Caco-2 (cell line): ENCODE results near the gene GALNS. TPM values are rescaled to one million over a fixed set of nuclear protein-coding genes. Genes with fewer than 3 reads are reported as not detected.
"Not testable (repeated sequence)": the region's sequence is repeated elsewhere in the genome, so short reads cannot be mapped to it uniquely, and the experiment has no call there.

Source experiments
- BruUV-seq: library from RNA; stranded (reverse); fragments of 400-500 nt; replicated peaks from 2 replicates; lab custom pipeline; 2021; lab: Mats Ljungman, UMichigan
- CTCF ChIA-PET: fragments of 300-600 bp; sonication (Branson Sonifier 250); formaldehyde crosslinking; loops from one replicate; lab custom pipeline; 2022; ENCODE audit warnings: antibody characterized with exemption; lab: Charles Lee
- POLR2A ChIA-PET: fragments of 300-600 bp; sonication (Branson Sonifier 250); formaldehyde crosslinking; loops from one replicate; lab custom pipeline; 2022; ENCODE audit warnings: antibody characterized with exemption; lab: Charles Lee
- DNase-seq, 2 experiments: peaks; one replicate each; pipeline versions ENCODE4 v3.0.0 to v3.0.0-alpha.2; 2020 to 2022
- H3K27me3 ChIP-seq: replicated peaks from 2 replicates; pipeline ENCODE4 v1.6.0; 2011; ENCODE audit warnings: low read length; ENCODE audit not compliant: control insufficient read depth, insufficient read depth
- H3K36me3 ChIP-seq: 2 replicates; pipeline ENCODE4 v1.5.1; 2011; ENCODE audit warnings: low read length; ENCODE audit not compliant: control insufficient read depth, insufficient read depth
- H3K4me1 ChIP-seq: fragments of 250-450 bp; sonication (Bioruptor Pico); 2 replicates; pipeline ENCODE4 v1.5.1; 2020; ENCODE audit warnings: mild to moderate bottlenecking
- H3K4me3 ChIP-seq: 2 replicates; pipeline ENCODE4 v1.5.1; 2011; ENCODE audit warnings: low read depth, mild to moderate bottlenecking, control low read depth, low read length
- H3K9me3 ChIP-seq: fragments of 250-450 bp; sonication (Bioruptor Pico); 2 replicates; pipeline ENCODE4 v1.5.1; 2020; ENCODE audit warnings: mild to moderate bottlenecking, moderate library complexity
- H3K27ac Mint-ChIP-seq: one replicate; pipeline ENCODE4 v1.8.0; 2022; ENCODE audit warnings: mixed read lengths; ENCODE audit not compliant: unreplicated experiment
- H3K27me3 Mint-ChIP-seq: one replicate; pipeline ENCODE4 v1.8.0; 2022; ENCODE audit warnings: mixed read lengths; ENCODE audit not compliant: insufficient read depth, unreplicated experiment
- H3K36me3 Mint-ChIP-seq: one replicate; pipeline ENCODE4 v1.8.0; 2022; ENCODE audit warnings: mild to moderate bottlenecking, mixed read lengths; ENCODE audit not compliant: insufficient read depth, unreplicated experiment
- H3K4me1 Mint-ChIP-seq: one replicate; pipeline ENCODE4 v1.8.0; 2022; ENCODE audit warnings: low read depth, mixed read lengths; ENCODE audit not compliant: unreplicated experiment
- H3K4me3 Mint-ChIP-seq: one replicate; pipeline ENCODE4 v1.8.0; 2022; ENCODE audit warnings: mild to moderate bottlenecking, moderate library complexity, mixed read lengths; ENCODE audit not compliant: unreplicated experiment
- H3K9me3 Mint-ChIP-seq: one replicate; pipeline ENCODE4 v1.8.0; 2022; ENCODE audit warnings: mixed read lengths; ENCODE audit not compliant: unreplicated experiment
- intact Hi-C: fragments of 100-400 bp; cut with micrococcal nuclease; formaldehyde crosslinking; loops from one replicate; pipeline ENCODE4 v1.10.0; 2022; ENCODE audit not compliant: unreplicated experiment
- total RNA-seq: library from RNA; stranded (reverse); gene quantifications from 2 replicates; pipeline ENCODE4 v1.2.3, GENCODE V29; 2022
- TF ChIP-seq, protein P1 (sequence below), 2 experiments: fragments of 200-600 bp in 1 of 2; IDR thresholded peaks; 1 replicate in 1 of 2; 2 replicates in 1 of 2; pipeline versions ENCODE4 v1.5.1 to v1.8.0; 2011 to 2022; ENCODE audit warnings: antibody characterized with exemption in 1 of 2, control low read depth in 1 of 2, inconsistent platforms in 1 of 2, low read depth in 1 of 2, low read length in 1 of 2, mild to moderate bottlenecking in 1 of 2, moderate library complexity in 1 of 2; ENCODE audit not compliant: insufficient read depth in 1 of 2, severe bottlenecking in 1 of 2, unreplicated experiment in 1 of 2

Gene GALNS
- total RNA-seq, 1 experiment from 2014 or later: 57.8 TPM

DNA sequence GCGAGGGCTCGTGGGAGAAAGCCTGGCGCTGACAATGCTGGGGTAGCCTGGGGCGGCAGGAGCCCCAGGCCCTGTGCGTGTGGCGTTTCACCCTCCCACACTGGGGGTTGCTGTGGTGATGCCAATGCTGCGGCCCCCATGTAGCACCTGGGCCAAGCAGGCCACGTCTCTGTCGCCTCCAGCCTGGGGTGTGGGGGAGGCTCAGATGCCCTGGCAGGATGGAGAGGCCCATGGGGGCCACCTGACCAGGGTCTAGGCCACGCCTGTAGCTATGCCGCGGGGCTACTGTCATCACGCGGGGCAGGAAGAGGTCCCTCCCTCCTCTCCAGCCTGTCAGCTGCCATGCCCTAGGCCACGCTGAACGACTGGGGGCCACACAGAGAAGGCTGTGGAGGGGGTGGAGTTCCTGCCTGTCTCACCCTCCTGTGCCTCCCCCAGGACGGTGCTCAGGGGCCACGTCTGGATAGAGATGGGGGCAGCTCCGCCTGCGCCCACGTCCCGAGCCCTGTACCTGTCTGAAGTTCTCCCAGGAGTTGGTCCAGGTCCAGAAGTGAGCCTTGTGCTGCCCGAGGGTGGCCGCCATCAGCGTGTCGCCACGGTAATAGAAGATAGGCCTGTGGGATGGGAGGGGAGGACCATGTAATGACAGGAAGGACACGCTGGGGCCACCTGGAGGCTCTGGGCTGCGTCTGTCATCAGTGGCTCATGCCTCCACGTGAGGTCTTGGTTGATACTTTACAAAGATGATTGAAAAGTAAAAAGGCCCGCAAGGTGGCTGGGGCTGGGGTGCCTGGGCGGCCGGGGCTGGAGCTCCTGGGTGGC lies 32.3 kb downstream of the GALNS start:
- CTCF ChIA-PET: interaction anchor here (0.6 kb wide), 1 partner anchor 12 kb away, joined by 3 read pairs; no protein-coding TSS in a partner anchor
- Mint-ChIP-seq H3K27me3 (no peaks in the 10 kb centered on the region), H3K36me3 (peaks cover 17% of the 10 kb centered on the region)

DNA sequence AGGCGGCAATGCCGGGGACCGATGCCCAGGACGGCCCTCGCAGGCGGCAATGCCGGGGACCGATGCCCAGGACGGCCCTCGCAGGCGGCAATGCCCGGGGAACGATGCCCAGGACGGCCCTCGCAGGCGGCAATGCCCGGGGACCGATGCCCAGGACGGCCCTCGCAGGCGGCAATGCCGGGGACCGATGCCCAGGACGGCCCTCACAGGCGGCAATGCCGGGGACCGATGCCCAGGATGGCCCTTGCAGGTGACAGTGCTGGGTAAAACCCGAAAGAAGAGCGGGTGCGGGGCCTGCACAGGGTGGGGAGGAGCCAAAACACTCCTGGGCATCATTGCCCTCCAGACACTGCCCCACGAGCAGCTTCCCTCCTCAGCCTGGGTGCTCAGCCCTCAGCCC lies 33.1 kb downstream of the GALNS start:
- not testable (repeated sequence) for H3K4me3 Mint-ChIP-seq

More for the DNA sequence above, 32.3 kb downstream of the GALNS start:
- no peak overlapping the region for H3K4me3 Mint-ChIP-seq
- Histone ChIP-seq H3K36me3 (no peaks in the 10 kb centered on the region; the same call in none of the 2 replicates), H3K4me3 (no peak overlapping the region), H3K27me3 (no peaks in the 10 kb centered on the region), H3K9me3 (no peaks in the 10 kb centered on the region), H3K4me1 (no peaks in the 10 kb centered on the region)
- intact Hi-C loops: no loop called here
- TF ChIP-seq, protein P1, sequence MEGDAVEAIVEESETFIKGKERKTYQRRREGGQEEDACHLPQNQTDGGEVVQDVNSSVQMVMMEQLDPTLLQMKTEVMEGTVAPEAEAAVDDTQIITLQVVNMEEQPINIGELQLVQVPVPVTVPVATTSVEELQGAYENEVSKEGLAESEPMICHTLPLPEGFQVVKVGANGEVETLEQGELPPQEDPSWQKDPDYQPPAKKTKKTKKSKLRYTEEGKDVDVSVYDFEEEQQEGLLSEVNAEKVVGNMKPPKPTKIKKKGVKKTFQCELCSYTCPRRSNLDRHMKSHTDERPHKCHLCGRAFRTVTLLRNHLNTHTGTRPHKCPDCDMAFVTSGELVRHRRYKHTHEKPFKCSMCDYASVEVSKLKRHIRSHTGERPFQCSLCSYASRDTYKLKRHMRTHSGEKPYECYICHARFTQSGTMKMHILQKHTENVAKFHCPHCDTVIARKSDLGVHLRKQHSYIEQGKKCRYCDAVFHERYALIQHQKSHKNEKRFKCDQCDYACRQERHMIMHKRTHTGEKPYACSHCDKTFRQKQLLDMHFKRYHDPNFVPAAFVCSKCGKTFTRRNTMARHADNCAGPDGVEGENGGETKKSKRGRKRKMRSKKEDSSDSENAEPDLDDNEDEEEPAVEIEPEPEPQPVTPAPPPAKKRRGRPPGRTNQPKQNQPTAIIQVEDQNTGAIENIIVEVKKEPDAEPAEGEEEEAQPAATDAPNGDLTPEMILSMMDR (IDR thresholded peaks at IDR 0.05; ENCODE audit: insufficient read depth in 1 of 2, low read depth in 1 of 2, low read length in 1 of 2, severe bottlenecking in 1 of 2, unreplicated experiment in 1 of 2): no peak
- no peaks in the 10 kb centered on the region for H3K4me1 Mint-ChIP-seq
- no peaks in the 10 kb centered on the region for H3K9me3 Mint-ChIP-seq
- DNase-seq: no peak
- BruUV-seq: no TSS peak
- POLR2A ChIA-PET: no interaction called here
- H3K27ac Mint-ChIP-seq: no peak overlapping the region

DNA sequence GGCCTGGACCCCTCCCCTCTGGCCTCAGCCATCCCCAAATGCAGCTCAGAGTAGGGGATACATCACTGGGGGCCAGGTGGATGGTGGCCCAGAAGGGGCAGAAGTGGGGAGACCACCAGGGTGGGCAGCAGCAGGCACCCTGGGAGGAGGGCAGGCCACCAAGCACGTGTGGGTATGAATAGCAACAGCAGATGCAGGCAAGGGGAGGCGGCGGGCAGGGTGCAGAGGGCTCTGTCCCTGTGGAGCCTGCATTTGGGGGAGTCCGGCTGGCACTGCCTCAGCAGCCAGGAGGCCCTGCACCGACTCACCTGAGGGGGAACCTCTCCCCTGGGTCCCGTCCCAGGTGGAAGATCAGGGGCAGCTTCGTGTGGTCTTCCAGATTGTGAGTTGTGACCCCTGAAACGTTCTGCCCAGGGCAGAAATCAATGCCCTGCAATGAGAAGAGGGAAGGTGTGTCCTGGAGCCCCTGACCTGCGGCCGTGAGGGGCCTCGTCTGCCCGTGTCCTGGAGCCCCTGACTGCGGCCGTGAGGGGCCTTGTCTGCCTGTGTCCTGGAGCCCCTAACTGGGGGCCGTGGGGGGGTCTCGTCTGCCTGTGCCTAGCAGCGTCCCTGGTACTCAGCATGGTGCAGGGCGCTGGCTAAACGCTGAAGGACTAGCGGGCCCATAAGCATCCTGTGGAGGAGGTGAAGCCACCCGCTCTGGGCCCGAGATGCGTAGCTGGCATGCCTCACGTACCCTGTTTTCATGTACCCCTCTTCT lies 34.3 kb downstream of the GALNS start:
- Histone ChIP-seq H3K9me3 (no peaks in the 10 kb centered on the region), H3K4me1 (no peaks in the 10 kb centered on the region), H3K36me3 (no peaks in the 10 kb centered on the region; the same call in 1 of the 2 replicates), H3K27me3 (no peaks in the 10 kb centered on the region), H3K4me3 (no peak overlapping the region)
- ChIA-PET POLR2A (no interaction called here), CTCF (interaction anchor here (1.1 kb wide), 1 partner anchor 85 kb away, joined by 4 read pairs; no protein-coding TSS in a partner anchor)
- H3K4me1 Mint-ChIP-seq: no peaks in the 10 kb centered on the region
- H3K36me3 Mint-ChIP-seq: peaks cover 24% of the 10 kb centered on the region
- no peak for DNase-seq
- TF ChIP-seq, protein P1 (IDR thresholded peaks at IDR 0.05; ENCODE audit: insufficient read depth in 1 of 2, low read depth in 1 of 2, low read length in 1 of 2, severe bottlenecking in 1 of 2, unreplicated experiment in 1 of 2): no peak
- H3K9me3 Mint-ChIP-seq: no peaks in the 10 kb centered on the region
- no peaks in the 10 kb centered on the region for H3K27me3 Mint-ChIP-seq
- BruUV-seq: no TSS peak
- intact Hi-C loops: no loop called here
- no peak overlapping the region for H3K27ac Mint-ChIP-seq
- H3K4me3 Mint-ChIP-seq: no peak overlapping the region

More for the DNA sequence above, 33.1 kb downstream of the GALNS start:
- H3K4me3 ChIP-seq, H3K27ac Mint-ChIP-seq, H3K9me3 Mint-ChIP-seq, DNase-seq, POLR2A ChIA-PET, CTCF ChIA-PET, H3K4me1 Mint-ChIP-seq, H3K9me3 ChIP-seq, H3K36me3 ChIP-seq, H3K27me3 ChIP-seq, H3K4me1 ChIP-seq, BruUV-seq, intact Hi-C loops, H3K27me3 Mint-ChIP-seq: not testable (repeated sequence)
- peaks cover 12% of the 10 kb centered on the region for H3K36me3 Mint-ChIP-seq
